ENCODE measurements around the gene ALG8. TPM values are rescaled to one million over a fixed set of nuclear protein-coding genes. Genes with fewer than 3 reads are reported as not detected.
A peak's percentile ranks its signal among the peaks of the same experiment; 100 is the strongest.

The ALG8 gene
- total RNA-seq: 10 to 100 TPM; 26.5 to 43.4 (median 30.8) TPM

DNA sequence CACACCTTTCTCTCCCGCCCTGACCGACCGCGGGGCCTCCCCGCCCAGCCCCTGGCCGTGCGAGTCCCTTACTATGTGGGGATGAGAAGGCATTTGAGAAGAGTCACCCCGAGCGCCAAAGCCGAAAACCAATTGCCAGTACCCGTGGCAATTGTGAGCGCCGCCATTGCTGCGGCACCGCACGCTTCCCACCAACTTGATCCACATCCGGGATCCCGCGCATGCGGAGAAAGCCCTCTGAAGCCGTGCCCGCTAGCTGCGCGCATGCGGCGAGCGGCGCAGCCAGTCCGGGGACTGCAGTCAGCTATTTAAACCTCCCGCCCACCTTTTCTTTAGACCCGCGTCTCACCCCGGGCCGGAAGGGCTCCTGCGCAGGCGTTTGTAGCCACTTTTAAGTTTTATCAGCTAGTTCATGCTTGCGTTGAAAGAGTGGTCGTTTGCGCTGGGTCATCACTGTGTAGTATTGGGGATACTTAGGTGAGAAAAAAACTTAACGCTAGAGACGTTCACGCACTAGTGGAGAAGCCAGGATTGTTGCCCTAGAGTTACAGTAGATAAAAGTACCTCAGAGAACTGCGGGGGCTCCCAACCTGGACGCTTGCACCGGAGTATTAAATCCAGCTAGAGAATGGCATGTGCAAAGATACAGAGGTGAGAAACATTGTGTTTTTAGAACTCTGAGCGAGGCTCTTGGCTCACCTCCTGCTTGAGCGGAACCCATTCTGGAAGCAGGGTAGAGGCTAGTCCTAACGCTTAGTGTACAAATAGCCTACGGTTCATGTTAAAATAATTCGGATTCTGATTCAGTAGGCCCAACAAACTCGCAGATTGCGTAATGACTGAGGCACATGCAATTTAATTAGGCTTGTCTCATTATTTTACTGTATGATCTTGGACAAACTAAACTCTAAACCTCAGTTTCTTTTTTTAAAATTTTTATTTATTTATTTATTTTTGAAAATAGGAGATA, at the start of gene ALG8:
Gene ALG8 (minus strand): TSS at position 205 of the 970 bp plus-strand sequence. CDS start 38 bp downstream, at position 167.
- TF ChIP-seq, protein P1, sequence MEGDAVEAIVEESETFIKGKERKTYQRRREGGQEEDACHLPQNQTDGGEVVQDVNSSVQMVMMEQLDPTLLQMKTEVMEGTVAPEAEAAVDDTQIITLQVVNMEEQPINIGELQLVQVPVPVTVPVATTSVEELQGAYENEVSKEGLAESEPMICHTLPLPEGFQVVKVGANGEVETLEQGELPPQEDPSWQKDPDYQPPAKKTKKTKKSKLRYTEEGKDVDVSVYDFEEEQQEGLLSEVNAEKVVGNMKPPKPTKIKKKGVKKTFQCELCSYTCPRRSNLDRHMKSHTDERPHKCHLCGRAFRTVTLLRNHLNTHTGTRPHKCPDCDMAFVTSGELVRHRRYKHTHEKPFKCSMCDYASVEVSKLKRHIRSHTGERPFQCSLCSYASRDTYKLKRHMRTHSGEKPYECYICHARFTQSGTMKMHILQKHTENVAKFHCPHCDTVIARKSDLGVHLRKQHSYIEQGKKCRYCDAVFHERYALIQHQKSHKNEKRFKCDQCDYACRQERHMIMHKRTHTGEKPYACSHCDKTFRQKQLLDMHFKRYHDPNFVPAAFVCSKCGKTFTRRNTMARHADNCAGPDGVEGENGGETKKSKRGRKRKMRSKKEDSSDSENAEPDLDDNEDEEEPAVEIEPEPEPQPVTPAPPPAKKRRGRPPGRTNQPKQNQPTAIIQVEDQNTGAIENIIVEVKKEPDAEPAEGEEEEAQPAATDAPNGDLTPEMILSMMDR (IDR thresholded peaks at IDR 0.05): no peak
- peak in 1 of 2 donors; percentile 57 for TF ChIP-seq POLR2A (IDR thresholded peaks at IDR 0.05)
- intact Hi-C loops (cut with DNase I; ENCODE audit: low total_unique reads): no loop called here
- Histone ChIP-seq H3K4me1 (no peaks in the 10 kb centered on the region), H3K36me3 (no peaks in the 10 kb centered on the region), H3K27me3 (no peaks in the 10 kb centered on the region), H3K4me3 (peak within 1 kb of the TSS; percentile 60 to 79), H3K27ac (peak within 1 kb of the TSS; percentile 67 to 68), H3K9me3 (no peaks in the 10 kb centered on the region)
- peak; percentile 93 to 97 for DNase-seq

DNA sequence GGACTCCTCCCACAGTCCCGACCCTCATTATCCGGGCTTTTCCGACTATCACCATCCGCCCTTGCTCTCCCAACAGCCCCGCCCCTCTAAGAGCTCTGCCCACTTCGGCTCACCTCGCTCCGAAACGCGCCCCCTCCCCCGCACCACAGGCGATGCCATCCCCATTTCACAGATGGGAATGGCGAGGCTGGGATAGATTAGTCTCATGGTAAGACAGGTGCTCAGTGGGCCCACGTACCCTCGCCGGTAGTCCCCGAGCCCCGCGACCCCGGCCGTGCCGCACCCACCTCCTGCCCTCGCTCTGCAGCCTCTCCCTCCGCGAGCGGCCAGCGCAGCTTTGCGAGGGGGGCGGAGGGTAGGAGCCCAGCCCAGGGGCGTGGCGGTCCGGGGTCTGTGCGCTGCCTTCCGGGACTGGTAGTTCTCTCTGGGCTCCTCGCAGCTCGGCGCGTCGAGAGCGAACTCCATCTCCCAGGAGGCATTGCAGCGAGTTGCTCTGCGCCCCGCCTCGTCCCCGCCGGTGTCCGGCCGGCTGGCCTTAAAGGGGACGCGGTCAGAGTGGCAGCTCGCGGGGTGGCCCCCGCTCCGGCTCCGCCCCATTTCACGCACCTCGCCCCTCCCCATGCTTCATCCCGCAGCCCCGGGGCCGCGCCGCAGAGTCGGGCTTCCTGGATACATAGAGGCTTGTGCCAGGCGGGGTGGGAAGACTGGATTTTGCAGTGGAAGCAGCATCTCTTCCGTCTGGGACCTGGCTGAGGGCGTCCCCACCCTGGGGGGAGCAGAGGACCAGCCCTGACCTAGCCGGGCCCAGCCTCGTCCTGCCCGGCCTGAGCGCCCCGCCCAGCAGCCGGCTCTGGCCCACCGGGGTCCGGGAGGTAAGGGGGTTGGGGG, 49.1 kb upstream of the ALG8 start, which contains the start of the genes KCTD21 and USP35:
Gene KCTD21 (minus strand): TSS at position 341 of the 888 bp plus-strand sequence. CDS start 14,072 bp downstream, outside the sequence.
Gene USP35 (plus strand): TSS at position 634 of the 888 bp plus-strand sequence. CDS start 7,327 bp downstream, outside the sequence.
- TF ChIP-seq, protein P1 (IDR thresholded peaks at IDR 0.05): peak in 1 of 4 experiments; percentile 17
- peak; percentile 58 to 82 for TF ChIP-seq POLR2A (IDR thresholded peaks at IDR 0.05)
- H3K4me3 ChIP-seq: peak within 1 kb of the TSS; percentile 90 to 100
- no peaks in the 10 kb centered on the region for H3K9me3 ChIP-seq
- H3K4me1 ChIP-seq: no peaks in the 10 kb centered on the region
- intact Hi-C loops (cut with DNase I; ENCODE audit: low total_unique reads): no loop called here
- H3K36me3 ChIP-seq: no peaks in the 10 kb centered on the region
- H3K27me3 ChIP-seq: no peaks in the 10 kb centered on the region
- DNase-seq: peak; percentile 96
- H3K27ac ChIP-seq: peak within 1 kb of the TSS; percentile 85 to 87

DNA sequence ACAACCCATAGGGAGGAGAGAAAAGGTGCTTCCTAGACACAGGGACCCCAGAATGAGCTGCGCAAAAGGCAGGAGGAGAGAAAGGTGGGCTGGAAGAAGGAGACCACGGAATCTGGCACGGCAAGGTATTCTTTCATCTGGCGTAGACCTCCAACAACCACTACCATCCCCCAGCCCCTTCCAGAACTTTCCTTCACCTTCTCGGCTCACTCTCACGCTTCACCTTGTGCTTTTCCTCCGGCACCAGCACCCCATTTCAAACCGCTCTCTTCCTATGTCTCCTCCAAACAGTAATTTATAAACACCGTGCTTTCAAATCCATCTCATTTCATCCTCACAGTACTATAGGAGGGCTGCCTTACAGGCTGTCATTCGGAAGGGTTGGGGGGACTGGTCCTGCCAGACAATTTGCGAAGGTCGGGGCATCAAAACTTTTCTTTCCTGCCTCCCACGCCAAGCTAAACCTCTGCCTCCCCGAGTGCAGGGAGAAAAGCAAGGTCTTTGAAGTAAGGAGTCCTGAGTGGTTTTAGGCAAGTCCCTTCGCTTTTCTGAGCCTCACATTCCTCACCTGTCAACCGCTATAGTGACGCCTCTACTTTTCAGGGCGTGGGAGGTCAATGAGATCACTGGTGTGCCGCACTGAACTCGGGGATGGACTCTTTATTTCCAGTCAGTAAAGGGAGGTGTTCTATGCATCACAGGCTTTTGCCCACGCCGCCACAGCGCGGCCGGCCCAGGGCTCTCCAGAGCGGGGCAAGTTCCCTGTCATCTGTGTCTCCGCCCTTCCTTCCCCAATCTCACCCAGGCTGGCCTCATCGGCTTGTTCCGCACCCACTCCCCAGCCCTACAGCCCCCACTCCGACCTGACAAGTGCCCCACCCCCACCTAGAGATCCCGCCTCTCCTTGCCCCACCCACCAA, 48.2 kb upstream of the ALG8 start:
- Histone ChIP-seq H3K4me3 (peak overlapping the region; percentile 90 to 100), H3K4me1 (no peaks in the 10 kb centered on the region), H3K36me3 (no peaks in the 10 kb centered on the region), H3K27ac (peak overlapping the region; percentile 85 to 87), H3K27me3 (no peaks in the 10 kb centered on the region), H3K9me3 (no peaks in the 10 kb centered on the region)
- no peak for DNase-seq
- TF ChIP-seq, protein P1 (IDR thresholded peaks at IDR 0.05): no peak
- TF ChIP-seq POLR2A (IDR thresholded peaks at IDR 0.05): no peak
- intact Hi-C loops (cut with DNase I; ENCODE audit: low total_unique reads): no loop called here

DNA sequence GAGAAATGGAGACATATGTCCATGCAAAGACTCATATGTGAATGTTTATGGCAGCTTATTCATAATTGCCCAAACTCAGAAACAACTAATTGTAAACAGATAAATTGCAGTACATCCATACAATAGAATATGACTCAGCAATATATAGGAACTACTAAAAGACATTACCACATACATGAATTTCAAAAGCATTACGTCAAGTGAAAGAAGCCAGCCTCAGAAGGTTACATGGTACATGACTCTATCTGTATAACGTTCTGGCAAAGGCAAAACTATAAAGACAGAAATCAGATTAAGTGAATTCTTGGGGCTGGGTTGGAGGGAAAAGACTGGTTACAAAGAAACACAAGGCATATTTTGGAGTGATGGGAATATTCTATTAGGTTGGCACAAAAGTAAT, 41.8 kb upstream of the ALG8 start:
- no peak for DNase-seq
- no peak overlapping the region for H3K27ac ChIP-seq

More for the DNA sequence above, 41.8 kb upstream of the ALG8 start:
- no peak for TF ChIP-seq POLR2A (IDR thresholded peaks at IDR 0.05)
- TF ChIP-seq, protein P1 (IDR thresholded peaks at IDR 0.05): no peak
- no peak overlapping the region for H3K4me3 ChIP-seq
- no peaks in the 10 kb centered on the region for H3K36me3 ChIP-seq
- intact Hi-C loops (cut with DNase I; ENCODE audit: low total_unique reads): no loop called here
- H3K4me1 ChIP-seq: no peaks in the 10 kb centered on the region
- H3K27me3 ChIP-seq: no peaks in the 10 kb centered on the region
- H3K9me3 ChIP-seq: no peaks in the 10 kb centered on the region
